ENCODE results near the gene TLE1. TPM values are rescaled to one million over a fixed set of nuclear protein-coding genes. Genes with fewer than 3 reads are reported as not detected.

Gene TLE1
- total and polyA plus RNA-seq, 9 of the 15 experiments (the other 6 are each of a cell fraction or from before 2014, with no cell fraction given): 0.11 TPM; not detected in 8

DNA sequence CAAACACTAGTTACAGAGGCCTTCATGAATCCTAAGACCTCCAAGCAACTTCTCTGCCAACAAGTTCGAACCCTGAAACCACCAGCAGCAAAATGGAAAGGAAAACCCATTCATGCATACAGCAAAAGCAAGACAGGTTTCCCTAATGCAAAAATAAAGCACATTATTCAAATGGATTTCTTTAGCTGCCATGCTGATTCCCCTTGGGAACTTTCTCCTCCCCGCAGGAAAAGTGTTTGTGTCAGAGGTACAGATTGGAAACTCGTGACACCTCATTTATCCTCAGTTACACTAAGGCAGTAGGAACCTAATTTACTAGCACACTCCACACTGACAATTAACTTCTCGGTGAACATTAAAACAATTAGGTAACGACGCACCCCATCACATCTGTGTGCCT, 63.4 kb downstream of the TLE1 start:
- ChIA-PET POLR2A (no interaction called here), CTCF (ENCODE audit: low intra/inter-chr PET ratio) (no interaction called here)
- Histone ChIP-seq H3K9me3 (replicated peaks; ENCODE audit: control insufficient read depth, insufficient read depth, low read depth, low read length) (no peaks in the 10 kb centered on the region), H4K20me1 (replicated peaks; ENCODE audit: control insufficient read depth, insufficient read depth, low read length) (no peaks in the 10 kb centered on the region), H3K4me1 (replicated peaks in 1 of 2; ENCODE audit: control insufficient read depth in 2 of 2, insufficient read depth in 2 of 2, low read length in 2 of 2) (no peaks in the 10 kb centered on the region), H3K4me2 (ENCODE audit: insufficient read depth, low read length) (no peak overlapping the region), H3K27ac (ENCODE audit: extremely low read depth, low read depth, low read length) (no peak overlapping the region), H3K9me1 (ENCODE audit: control insufficient read depth, insufficient read depth, low read length) (no peaks in the 10 kb centered on the region), H2AFZ (ENCODE audit: low read depth, low read length) (no peak overlapping the region), H3K4me3 (no peak overlapping the region), H3K27me3 (ENCODE audit: control insufficient read depth in 2 of 2, insufficient read depth in 2 of 2, low read length in 2 of 2) (no peaks in the 10 kb centered on the region), H3K36me3 (ENCODE audit: control insufficient read depth, insufficient read depth, low read length) (no peaks in the 10 kb centered on the region), H3K79me2 (ENCODE audit: control insufficient read depth, insufficient read depth, low read length) (no peaks in the 10 kb centered on the region), H3K9ac (ENCODE audit: insufficient read depth in 1 of 2, low read depth in 2 of 2, low read length in 2 of 2) (no peak overlapping the region)
- intact Hi-C loops (cut with micrococcal nuclease): no loop called here
- ATAC-seq (no peak), DNase-seq (ENCODE audit: extremely low read depth in 1 of 4, low spot score in 3 of 4) (no peak), FAIRE-seq (no peak)
- in situ Hi-C loops (cut with MboI): no loop called here
- no TSS peak for BruUV-seq (replicated peaks)
- WGBS (ENCODE audit: insufficient coverage, low coverage, missing lambda C conversion rate): 0% methylated on average over 6 of the region's 6 CpGs
- TF ChIP-seq GTF3C2 (IDR thresholded peaks at IDR 0.05; ENCODE audit: borderline replicate concordance, extremely low read depth, insufficient read length) (no peak), E4F1 (CRISPR knock-in tag; IDR thresholded peaks at IDR 0.05; ENCODE audit: borderline replicate concordance) (no peak), STAT6 (CRISPR knock-in tag; IDR thresholded peaks at IDR 0.05) (no peak), ZNF253 (CRISPR knock-in tag; conservative IDR thresholded peaks at IDR 0.05) (no peak), TAF15 (IDR thresholded peaks at IDR 0.05; ENCODE audit: low read depth, low read length) (no peak), LEF1 (IDR thresholded peaks at IDR 0.05) (no peak), CTBP1 (IDR thresholded peaks at IDR 0.05; ENCODE audit: borderline replicate concordance) (no peak), ZNF12 (CRISPR knock-in tag; IDR thresholded peaks at IDR 0.05) (no peak), ZNF124 (CRISPR knock-in tag; IDR thresholded peaks at IDR 0.05) (no peak), DIDO1 (tag; IDR thresholded peaks at IDR 0.05; ENCODE audit: low read depth) (no peak), SIX5 (IDR thresholded peaks at IDR 0.05; ENCODE audit: borderline replicate concordance in 1 of 2, insufficient read depth in 1 of 2, low read depth in 1 of 2, low read length in 2 of 2) (no peak), EZH2 (IDR thresholded peaks at IDR 0.05; ENCODE audit: borderline replicate concordance, low read depth, low read length) (no peak), TCF7L2 (IDR thresholded peaks at IDR 0.05; ENCODE audit: low read depth, low read length) (no peak)
- TF ChIP-seq, protein P1, sequence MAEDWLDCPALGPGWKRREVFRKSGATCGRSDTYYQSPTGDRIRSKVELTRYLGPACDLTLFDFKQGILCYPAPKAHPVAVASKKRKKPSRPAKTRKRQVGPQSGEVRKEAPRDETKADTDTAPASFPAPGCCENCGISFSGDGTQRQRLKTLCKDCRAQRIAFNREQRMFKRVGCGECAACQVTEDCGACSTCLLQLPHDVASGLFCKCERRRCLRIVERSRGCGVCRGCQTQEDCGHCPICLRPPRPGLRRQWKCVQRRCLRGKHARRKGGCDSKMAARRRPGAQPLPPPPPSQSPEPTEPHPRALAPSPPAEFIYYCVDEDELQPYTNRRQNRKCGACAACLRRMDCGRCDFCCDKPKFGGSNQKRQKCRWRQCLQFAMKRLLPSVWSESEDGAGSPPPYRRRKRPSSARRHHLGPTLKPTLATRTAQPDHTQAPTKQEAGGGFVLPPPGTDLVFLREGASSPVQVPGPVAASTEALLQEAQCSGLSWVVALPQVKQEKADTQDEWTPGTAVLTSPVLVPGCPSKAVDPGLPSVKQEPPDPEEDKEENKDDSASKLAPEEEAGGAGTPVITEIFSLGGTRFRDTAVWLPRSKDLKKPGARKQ (CRISPR knock-in tag; IDR thresholded peaks at IDR 0.05): no peak
